ENCODE results near the gene FOXRED2.

The FOXRED2 gene

DNA sequence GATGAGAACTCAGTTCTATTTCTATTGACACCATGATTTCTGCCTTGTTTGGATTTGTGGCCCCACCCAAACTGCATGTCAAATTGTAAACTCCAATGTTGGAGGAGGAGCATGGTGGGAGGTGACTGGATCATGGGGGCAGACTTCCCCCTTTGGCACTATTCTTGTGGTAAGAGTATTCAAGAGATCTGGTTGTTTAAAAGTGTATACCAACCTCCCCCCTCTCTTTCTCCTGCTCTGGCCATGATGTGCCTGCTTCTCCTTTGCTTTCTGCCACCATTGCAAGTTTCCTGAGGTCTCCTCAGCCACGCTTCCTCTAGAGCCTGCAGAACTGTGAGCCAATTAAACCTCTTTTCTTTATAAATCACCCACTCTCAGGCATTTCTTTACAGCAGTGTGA is 7.9 kb upstream of the FOXRED2 start:
- no peak for DNase-seq (ENCODE audit: low spot score)

DNA sequence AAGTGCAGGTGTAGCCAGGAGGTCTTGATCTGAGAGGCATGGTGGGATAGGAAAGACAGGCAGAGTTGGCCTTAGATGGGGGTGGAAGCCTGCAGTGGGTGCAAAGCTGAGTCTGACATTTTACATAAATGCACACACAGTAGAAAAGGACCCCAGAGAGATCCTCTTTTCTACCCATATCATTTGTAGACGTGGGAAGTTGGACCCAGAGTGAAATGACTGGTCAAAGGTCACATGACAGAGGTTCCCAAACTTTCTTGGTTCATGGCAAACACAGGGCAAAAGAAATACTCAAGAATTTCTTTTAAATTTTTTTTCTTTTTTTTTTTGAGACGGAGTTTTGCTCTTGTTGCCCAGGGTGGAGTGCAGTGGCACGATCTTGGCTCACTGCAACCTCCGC is 6.2 kb upstream of the FOXRED2 start:
- DNase-seq (ENCODE audit: low spot score), result no peak

DNA sequence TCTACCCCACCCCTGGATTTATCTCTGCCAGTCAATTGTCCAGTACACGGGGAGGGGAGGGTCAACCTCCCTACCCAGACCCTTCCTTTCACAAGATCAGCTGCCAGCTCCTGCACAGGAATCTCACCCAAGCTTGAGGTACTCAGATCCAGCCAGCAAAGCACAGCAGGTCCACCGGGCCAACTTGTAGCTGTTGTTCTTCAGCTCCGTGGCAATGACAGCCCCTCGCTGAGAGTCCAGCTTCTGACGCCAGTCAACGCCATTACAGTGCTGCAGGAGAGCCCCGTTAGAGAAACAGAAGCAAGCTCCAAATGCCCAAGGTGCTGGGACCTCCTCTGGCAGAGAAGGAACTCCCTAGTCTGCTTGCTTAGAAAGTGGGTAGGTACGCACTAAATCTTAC is 5.5 kb upstream of the FOXRED2 start:
- DNase-seq (ENCODE audit: low spot score), result no peak

DNA sequence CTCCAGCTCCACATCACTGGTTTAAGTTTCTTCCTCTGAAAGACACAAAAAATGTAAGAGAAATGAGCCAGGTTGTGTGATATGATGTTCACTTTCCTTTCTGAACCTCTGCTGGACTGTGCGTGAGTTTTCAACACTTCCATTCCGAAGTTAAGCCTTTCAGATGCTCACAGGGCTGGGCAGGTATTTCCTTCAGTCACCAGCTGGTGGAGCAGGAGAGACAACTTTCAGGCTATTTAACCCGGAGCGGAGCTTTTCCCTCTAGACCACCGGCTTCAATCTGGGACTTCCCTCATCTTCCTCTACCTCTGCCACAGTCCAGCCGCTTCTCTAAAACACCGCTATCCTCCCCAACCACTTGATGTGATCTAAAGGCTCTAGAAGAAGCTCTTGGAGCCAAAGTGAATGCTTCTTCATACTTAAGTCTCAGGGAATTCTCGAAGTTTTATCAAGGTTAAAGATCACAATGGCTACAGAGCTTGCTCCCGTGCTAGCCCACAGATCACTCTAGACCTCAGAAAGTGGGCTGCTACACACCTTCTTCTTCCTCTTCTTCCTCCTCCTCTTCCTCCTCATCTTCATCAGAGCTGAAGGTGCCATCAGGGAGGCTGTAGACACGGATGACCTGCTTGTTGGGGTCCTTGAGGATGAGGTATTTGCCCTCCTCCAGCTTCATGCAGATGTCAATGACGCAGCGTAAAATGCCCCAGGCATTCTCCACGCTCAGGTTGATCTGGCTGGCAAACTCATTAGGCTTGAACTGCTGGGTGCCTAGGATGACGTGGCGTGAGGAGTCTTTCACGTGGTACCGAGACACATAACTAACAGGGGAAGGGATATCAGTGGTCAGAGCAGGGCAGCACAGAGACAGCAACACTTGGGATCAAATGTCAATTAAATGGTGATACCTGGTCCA is 4.4 kb upstream of the FOXRED2 start:
- peak; percentile 18 for DNase-seq (ENCODE audit: low spot score)

DNA sequence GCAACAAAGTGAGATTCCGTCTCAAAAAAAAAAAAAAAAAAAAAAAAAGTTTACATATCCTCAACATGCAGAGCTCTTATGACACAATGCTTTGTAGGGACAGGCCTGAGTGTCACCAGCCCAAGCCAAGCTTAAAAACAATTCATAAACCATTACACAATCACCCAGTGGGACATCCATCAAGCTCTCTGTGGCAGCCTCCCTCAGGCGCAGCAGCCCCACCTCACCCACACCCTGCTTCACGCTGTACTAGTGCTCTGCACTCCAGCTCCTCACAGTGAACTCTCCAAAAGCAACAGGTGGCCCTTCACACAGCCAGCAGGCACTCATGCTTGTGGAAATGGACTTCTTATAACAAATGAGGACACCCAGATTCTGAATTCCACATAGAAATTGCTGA is 3.5 kb upstream of the FOXRED2 start:
- no peak for DNase-seq (ENCODE audit: low spot score)

DNA sequence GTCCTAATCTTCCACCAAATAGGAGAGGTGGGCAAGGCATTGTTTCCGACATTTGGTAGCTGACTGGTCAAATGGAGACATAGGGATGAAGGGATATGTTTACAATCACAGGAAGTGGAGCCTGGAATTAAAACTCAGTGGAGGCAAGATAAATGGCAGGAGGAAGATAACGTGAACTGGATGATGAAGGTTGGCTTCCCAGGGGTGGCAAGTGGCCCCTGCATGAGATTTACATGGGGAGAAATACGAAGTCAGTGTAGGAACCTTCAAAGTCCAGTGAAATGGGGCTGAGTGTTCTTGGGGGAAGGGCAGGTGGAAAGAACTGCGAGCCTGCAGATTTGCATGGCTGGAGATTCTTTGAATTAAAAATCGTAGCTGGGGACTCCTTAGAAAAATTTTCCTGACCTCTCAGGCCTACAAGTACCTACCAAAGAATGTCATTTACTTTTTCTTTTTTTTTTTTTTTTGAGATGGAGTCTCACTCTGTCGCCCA is 724 bp upstream of the FOXRED2 start:
- no peak for DNase-seq (ENCODE audit: low spot score)

DNA sequence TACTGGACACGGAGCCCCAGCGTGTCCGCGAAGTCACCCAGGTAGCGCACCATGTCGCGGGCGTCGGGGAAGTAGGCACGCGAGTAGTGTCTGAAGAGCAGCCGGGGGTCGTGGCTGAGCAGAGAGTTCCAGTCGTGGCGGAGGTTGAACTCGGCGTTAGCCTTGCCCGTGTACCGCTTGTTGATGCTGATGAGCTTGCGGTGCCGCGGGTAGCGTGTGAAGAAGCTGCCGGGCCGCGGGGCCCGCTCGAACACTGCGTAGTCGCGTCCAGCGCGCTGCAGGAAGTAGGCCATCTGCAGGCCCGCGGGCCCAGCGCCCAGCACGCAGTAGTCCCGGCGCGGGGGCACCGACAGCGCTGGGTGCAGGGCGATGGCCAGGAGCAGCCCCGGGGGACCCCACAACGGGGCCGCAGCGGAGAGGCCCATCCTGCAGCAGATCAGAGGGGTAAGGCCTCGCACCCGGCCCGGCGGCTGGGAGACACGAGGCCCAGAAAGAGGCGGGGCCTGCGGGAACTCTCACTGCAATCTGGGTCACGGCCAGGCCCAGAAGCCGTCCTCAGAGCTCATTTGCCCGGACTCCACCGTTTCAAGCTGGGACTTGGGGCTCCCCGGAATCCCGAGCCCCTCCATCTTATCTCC is 723 bp downstream of the FOXRED2 start:
- no peak for DNase-seq (ENCODE audit: low spot score)

DNA sequence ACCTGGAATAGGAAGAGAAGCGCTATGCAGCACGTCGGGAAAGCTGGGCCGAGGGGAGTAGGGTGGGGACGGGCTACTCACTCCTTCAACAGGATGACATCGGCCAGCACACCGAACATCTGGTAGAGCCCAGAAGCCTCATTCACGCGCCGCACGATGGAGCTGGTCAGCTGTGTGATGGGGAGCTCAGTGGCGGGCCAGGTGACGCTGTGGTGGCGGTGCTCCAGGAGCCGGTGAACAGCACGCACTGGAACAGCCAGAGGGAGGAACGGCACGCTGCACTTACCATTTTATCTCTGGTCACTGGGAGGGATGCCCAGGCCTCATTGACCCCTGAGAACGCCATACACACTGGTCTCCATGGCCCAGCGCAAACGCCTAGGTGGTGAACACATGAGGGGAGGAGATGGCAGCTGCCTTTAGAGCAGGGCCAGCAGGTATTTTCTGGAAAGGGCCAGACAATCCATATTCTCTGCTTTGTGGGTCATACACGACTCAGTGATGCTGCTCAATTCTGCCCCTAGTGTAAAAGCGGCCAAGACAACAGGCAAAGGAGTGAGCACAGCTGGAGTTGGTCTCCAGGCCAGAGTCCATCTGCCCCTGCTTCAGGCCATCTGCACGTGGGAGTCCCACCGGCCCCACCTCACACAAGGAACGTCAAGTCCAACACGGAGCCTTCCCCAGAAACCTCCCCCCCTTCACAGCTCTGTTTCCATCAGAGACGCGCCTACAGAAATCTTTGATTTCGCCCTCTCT is 8.8 kb downstream of the FOXRED2 start:
- no peak for DNase-seq (ENCODE audit: low spot score)

DNA sequence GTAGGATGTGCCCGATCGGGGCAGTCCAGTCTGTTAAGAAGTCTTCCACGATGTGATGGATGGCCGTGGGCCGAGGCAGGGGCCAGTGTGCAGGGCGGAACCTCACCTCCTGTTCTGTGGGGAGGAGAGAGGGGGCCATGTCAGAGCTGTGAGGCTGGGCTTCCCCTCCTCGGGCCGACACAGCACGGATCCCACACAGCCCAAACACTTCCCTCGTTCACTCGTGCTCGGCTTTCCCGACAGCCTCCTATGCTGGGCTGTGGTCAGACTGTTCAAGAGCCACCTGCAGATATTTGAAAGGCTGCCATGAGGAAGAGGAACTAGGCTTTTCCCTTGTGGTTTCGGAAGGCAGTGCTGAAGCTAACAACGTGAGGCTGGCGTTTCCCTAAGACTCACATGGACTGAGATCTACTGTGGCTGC is 13.1 kb downstream of the FOXRED2 start:
- DNase-seq (ENCODE audit: low spot score), result no peak

DNA sequence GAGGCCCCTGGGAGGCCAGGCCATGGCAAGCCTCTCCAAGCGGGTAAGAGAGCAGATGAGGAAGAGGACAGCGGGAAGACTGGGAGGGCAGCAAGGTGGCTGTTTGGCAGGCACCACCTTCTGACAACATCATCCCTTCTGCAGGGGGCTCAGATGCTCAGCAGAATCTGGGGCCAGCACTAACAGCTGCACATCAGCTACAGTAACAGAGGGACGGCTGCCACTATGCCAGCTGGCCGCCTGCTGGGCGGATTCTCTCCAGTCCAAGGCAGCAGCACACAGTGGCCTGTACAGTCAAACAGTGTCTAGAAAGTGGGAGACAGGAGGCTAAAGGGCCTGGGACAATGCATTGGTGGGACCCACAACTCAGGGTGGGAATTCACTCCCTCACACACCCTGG is 14.7 kb downstream of the FOXRED2 start:
- DNase-seq (ENCODE audit: low spot score), result no peak

DNA sequence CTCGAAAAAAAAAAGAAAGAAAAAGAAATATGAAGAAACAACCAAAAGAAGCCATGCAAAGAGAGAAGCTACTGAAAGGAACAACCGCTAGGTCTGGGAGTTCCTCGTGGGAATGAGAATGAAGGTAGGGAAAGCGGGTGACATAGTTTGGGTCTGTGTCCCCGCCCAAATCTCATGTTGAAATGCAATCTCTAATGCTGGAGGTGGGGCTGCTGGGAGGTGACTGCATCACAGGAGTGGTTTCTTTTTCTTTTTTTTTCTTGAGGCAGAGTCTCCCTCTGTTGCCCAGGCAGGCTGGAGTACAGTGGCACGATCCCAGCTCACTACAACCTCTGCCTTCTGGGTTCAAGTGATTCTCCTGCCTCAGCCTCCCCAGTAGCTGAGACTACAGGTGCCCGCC is 15.7 kb downstream of the FOXRED2 start:
- no peak for DNase-seq (ENCODE audit: low spot score)

DNA sequence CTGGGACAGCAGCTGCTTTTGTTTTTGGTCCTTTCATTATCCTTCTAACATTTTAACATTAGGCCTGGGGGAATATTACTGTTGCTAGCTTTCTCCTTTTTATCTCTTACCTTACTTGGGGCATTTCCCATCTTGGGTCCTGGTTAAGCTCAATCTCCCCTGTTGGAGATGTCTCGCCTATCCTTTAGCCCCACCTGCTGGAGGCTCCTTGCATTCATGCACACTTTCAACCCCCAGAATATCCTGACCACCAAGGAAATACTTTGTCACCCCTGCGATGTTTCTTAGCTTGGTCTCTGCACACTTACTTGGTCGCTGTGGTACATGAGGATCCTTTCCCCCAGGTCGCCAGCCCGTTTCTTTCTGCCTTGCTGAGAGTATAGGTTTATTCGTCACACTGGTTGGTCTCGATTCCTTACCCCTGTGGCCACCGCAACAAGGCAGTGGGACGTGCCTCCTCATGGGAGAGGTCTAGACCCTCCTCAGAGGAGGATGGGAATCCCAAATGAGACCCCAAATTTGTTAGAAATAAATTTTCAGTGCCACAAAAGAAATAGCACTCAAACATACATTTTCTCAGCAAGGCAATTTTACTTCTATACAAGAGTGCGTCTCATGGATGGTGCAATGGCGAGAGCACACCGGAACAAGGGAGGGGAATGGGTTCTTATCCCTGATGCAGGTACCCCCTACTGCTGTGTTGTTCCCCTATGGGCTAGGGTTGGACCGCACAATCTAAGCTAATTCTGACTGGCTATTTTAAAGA is 20.0 kb downstream of the FOXRED2 start:
- peak; percentile 50 for DNase-seq (ENCODE audit: low spot score)

DNA sequence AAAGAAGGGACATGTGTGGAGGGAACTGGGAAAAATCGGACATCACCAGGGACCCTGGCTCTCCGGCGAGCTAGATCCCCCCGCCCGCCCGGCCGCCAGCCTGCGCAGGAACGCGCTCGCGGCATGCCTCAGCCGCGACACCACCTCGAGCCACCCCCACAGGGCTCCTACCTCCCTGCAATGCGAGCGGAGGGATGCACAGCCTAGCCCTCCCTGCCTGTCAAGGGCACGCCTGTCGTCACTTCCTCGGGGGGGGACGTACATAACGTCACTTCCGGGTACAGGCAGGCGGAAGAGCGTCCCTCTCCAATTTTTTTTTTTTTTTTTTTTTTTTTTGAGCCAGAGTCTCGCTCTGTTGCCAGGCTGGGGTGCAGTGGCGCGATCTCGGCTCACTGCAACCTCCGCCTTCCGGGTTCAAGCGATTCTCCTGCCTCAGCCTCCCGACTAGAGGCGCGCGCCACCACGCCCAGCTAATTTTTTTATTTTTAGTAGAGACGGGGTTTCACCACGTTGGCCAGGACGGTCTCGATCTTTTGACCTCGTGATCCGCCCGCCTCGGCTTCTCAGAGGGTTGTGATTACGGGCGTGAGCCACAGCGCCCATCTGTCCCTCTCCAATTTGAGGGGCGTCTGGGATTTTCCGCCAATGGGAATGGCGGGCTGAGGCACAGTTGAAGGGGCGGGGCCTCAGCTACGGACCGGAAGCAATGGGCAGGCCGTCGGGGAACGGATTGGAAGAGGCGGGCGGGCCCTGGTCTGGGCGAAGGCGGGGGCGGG is 25.3 kb downstream of the FOXRED2 start, which contains the start of gene TXN2:
TSS of gene TXN2 (minus strand) at position 248 of the 776 bp plus-strand sequence. CDS start 803 bp downstream, outside the sequence.
- peak; percentile 96 for DNase-seq (ENCODE audit: low spot score)

DNA sequence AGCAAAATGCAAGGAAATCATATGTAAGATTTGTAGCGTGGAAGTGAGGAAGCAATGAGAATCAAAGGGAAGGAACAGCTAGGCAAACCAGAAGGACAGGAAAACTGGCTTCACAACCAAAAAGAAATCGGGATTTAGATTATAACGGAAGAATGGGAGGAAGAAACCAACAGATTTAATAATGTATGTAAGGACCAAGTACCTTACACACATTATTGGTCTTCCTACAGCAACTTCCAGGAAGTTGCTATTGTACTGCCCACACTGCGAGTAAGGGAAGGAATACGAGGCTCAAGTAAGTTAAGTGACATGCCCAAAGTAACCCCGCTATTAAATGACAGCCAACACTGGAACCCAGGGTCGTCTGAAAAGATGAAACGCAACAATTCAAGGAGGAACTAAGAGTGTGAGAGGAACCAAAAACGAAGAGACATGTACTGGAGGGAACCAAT is 25.9 kb downstream of the FOXRED2 start:
- no peak for DNase-seq (ENCODE audit: low spot score)

DNA sequence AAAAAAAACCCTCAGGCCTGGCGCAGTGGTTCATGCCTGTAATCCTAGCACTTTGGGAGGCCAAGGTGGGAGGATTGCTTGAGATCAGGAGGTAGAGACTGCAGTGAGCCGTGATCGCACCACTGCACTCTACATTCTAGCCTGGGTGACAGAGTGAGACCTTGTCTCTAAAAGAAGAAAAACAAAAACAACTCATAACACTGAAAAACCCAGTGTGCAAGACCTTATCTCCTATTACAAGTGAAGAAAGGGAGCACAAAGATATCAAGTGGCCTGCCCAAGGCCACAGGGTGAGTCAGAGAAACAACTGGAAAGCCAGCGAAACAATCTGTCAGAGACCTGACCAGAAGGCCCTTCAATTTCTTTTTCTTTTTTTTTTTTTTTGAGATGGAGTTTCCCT is 27.9 kb downstream of the FOXRED2 start:
- no peak for DNase-seq (ENCODE audit: low spot score)

DNA sequence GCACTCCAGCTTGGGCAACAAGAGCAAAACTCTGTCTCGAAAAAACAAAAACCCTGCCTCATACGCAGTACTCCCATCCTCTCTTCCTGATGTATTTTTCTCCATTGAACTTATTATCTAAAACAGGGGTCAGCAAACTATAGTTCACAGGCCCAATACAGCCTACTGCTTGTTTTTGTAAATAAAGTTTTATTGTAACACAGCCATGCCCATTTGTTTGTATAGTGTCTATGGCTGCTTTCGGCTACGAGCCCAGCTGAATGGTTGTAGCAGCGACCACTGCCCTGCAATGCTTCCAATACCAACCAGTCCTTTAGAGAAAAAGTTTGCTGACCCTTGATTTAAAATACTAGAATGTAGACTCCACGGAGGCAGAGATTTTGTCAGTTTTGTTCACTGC is 31.5 kb downstream of the FOXRED2 start:
- no peak for DNase-seq (ENCODE audit: low spot score)

DNA sequence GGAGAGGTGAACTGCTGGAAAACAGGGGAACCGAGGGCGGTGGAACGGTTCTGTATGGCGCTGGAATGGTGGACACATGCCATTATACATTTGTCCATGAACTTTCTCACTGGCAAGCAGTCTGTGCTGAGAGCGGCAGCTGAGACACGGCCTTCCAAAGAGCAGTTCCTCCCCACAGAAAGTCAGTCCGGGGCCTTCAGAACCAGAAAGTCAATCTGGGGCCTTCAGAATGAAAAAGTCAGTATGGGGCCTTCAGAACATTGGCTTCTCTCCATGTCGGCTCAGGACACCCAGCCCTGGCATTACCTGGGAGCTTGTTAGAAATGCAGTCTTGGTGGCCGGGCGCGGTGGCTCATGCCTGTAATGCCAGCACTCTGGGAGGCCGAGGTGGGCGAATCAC is 34.2 kb downstream of the FOXRED2 start:
- DNase-seq (ENCODE audit: low spot score), result no peak

DNA sequence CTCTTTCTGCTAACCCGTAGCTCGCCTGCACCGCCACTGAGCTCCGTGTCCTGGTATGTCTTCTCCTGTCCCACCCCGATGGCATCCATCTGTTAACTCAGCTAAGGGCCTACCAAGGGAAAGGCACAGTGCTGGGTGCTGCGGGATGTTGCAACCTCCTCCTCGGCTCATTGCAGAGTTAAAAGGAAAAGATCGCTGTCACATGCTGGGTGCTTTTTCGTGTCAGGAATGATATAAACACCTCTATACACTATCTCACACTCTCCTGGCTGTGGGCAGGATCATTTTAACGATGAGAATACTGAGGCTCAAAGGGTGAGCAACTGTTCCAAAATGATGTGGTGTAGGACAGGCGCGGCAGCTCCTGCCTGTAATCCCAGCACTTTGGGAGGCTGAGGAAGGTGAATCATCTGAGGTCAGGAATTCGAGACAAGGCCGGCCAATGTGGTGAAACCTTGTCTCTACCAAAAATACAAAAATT is 35.5 kb downstream of the FOXRED2 start:
- DNase-seq (ENCODE audit: low spot score), result no peak

DNA sequence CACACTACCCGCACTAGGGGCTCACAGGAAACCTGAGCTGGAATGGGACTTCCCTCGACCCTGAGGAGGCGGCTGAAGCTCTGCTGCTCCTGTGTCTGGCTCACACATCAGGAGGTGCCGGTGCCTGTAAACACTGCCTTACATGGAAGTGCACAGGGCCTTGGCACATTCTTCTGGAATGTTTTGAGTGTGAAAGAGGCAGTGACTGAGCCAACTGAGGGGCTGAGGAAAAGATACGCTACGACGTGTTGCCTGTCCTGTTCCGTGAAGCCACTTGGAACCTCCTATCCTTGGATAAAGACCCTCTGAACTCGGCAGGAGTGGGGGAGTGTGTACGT is 35.9 kb downstream of the FOXRED2 start:
- no peak for DNase-seq (ENCODE audit: low spot score)

DNA sequence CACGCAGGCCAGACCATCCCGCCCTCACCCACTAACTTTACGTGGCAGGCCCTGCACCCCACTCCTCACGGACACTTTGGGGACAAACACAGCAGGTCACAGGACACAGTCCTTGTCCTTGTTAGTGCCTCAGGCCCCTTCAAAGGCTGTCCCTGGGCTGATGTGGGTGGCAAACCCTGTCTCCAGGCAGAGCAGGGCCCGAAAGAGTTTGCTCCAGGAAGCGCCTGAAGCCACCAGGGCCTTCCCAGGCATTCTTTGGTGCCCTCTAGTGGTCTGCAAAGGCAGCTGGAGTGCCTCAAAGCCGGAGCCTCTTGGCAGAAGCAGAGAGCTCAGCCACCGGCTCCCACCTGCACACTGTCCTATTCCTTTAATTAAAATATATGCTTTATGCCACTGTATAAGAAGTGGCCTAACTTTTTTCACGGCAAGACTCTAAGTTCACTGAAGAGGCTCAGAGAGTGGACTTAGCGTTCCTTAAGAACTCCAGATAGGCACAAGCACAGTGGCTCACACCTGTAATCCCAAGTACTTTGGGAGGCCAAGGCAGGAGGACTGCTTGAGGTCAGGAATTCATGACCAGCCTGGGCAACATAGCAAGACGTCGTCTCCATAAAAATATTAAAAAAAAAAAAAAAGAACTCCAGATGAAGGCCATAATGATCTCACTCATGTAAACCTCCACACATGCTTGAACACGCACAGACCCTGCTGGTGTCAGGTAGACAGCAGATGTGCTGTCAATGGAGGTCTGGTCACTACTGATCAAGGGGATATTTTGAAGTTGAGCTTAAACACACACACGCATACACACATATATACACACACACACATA is 36.5 kb downstream of the FOXRED2 start:
- DNase-seq (ENCODE audit: low spot score), result peak; percentile 92
